Measurements from ENCODE around the gene HECTD4.

DNA sequence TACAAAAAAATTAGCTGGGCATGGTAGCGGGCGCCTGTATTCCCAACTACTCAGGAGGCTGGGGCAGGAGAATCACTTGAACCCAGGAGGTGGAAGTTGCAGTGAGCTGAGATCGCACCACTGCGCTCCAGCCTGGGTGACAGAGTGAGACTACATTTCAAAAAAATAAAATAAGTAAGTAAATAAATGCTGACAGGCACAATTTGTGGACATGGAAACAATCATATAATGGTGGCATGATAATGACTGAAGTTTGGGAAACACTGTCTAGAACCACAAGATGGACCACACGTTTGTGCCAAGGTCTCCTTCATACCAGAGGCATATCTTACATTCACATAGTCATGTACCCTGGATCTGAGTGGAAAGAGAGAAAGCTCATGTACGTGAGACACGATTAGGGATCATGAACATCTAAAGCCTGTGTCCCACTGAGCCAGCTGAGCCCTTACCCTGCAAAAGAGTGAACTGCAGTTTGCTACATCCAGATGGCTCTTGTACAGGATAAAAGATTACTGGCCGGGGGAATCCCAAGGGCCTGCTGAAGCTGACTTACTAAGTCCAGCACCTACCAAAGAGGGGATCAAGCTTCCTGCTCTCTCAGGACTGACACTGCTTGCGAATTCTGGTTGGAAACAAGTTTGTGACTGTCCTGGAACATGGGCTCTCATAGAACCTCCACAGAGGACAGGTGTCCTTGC, 194.0 kb downstream of the HECTD4 start:
- TF ChIP-seq, protein P1, sequence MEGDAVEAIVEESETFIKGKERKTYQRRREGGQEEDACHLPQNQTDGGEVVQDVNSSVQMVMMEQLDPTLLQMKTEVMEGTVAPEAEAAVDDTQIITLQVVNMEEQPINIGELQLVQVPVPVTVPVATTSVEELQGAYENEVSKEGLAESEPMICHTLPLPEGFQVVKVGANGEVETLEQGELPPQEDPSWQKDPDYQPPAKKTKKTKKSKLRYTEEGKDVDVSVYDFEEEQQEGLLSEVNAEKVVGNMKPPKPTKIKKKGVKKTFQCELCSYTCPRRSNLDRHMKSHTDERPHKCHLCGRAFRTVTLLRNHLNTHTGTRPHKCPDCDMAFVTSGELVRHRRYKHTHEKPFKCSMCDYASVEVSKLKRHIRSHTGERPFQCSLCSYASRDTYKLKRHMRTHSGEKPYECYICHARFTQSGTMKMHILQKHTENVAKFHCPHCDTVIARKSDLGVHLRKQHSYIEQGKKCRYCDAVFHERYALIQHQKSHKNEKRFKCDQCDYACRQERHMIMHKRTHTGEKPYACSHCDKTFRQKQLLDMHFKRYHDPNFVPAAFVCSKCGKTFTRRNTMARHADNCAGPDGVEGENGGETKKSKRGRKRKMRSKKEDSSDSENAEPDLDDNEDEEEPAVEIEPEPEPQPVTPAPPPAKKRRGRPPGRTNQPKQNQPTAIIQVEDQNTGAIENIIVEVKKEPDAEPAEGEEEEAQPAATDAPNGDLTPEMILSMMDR (IDR thresholded peaks at IDR 0.05): no peak
- TF ChIP-seq ZFX (IDR thresholded peaks at IDR 0.05; ENCODE audit: borderline replicate concordance): no peak
